Measurements from ENCODE around the gene NEMP1.
"Not testable (repeated sequence)": the region's sequence is repeated elsewhere in the genome, so short reads cannot be mapped to it uniquely, and the experiment has no call there.

NEMP1 gene

DNA sequence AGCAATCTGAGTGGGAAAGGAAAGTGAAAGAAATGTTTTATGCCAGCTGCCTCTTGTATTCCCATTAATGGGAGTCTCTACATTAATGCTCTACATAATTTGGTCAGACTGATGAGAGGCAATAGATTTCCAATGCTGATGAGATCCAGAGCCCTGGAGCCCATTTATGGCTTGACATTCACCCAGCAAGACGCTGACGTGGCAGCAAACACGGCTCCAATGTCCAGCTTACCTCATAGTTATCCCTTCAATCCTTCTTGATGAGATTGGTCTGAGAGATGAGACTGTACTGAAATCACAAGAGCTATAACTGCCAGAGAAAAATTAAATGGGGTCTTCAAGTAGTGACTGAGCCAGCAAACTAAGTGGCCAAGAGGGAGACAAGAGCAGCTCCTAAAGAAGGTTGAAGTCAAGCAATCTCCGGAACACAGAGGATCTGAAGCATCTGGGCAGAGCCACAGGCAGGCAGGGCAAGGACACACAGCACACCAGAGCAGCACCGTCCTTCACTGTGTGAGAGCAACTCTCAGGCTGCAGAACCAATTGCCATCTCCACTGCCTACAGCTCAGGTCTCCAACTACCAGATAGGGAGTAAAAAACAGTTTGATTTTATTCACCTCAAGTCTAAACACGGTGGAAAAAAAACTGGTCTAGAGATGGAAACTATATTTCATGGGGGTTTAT lies 21.4 kb downstream of the NEMP1 start:
- DNase-seq (ENCODE audit: low read depth in 2 of 2), result no peak

DNA sequence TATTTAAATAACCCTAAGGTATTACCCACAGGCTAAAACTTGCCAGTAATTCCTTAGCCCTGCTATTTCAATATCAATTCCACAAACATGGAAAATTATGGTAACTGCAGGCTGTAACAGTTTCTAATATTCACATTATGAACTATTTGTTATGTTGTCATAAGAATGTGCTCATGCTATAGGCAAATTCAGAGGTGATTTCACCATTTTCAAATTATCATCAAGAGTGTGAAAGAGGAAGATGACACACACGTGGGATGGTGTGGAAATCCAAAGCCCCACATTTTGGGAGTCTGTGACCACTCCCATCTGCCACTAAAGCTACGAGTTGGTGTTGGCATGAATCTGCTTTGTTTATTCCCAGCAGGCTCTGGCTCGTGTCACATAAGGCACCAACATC lies 22.8 kb downstream of the NEMP1 start:
- no peak for DNase-seq (ENCODE audit: low read depth in 2 of 2)

DNA sequence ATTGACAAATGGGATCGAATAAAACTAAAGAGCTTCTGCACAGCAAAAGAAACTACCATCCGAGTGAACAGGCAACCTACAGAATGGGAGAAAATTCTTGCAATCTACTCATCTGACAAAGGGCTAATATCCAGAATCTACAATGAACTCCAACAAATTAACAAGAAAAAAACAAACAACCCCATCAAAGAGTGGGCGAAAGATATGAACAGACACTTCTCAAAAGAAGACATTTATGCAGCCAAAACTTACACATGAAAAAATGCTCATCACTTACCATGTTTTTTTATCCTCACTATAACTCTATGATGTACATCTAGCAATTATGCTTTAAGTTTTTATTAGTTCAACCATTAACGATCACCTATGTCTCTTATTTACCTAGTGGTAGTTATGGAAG lies 24.7 kb downstream of the NEMP1 start:
- DNase-seq (ENCODE audit: low read depth in 2 of 2), result not testable (repeated sequence)

DNA sequence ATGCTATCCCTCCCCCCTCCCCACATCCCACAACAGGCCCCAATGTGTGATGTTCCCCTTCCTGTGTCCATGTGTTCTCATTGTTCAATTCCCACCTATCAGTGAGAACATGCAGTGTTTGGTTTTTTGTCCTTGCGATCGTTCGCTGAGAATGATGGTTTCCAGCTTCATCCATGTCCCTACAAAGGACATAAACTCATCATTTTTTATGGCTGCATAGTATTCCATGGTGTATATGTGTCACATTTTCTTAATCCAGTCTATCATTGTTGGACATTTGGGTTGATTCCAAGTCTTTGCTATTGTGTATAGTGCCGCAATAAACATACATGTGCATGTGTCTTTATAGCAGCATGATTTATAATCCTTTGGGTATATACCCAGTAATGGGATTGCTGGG lies 25.4 kb downstream of the NEMP1 start:
- not testable (repeated sequence) for DNase-seq (ENCODE audit: low read depth in 2 of 2)

DNA sequence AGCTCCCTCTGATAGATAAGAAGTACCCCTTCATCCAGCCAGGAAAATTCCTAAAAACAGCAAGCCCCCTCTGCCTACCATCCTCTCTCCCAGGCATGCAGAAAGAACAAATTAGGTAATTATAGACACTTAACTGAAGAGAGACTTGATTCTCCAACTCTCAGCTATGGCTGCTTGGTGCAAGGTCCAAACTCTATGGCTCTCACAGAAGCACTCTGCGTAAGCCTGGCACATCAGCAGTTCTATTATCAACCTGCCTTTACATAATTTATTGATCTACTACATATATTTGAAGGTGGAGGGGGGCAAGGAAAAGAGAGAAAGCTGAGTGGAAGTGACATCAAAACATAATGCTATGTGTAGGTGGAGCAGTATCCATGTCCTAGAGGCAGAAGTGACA lies 27.6 kb downstream of the NEMP1 start:
- DNase-seq (ENCODE audit: low read depth in 2 of 2), result no peak

DNA sequence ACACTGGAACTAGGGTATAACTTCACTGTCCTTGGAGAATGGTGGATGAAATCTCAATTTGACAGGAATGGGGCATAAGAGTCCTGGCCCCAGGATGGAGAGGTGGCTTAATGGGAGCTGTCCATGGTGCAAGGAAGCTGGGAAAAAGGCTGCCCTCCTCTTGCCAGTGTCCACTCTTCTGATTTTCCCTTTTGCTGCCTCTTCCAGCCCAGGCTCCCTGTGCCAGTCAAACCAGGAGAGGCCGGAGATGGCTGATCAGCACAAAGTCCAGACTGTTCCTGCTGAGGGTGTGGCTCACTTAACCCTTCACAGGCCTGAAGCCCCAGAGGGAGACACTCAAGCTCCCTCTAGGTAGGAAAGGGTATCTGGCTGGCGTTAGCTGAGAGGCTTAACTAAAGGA lies 28.7 kb downstream of the NEMP1 start, which contains the start of gene MYO1A:
Gene MYO1A, minus strand, starts transcription at position 240 of the 400 bp plus-strand sequence. CDS start 1,806 bp downstream, outside the sequence.
- no peak for DNase-seq (ENCODE audit: low read depth in 2 of 2)

DNA sequence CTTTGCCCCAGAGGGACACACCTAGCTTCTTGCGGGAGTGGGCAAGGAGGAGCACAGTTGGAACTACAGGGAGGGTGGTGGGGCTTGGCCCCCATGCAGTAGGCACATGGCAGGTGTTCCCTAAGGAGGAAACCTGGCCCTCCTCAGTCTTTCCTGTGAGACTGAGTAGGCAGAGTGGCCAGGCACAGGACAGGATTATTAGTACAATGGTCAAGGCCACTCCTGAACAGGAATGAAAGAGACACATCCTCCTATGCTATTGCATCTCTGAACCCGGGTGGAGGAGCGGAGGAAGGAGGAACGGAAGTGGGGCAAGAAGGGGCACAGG lies 29.5 kb downstream of the NEMP1 start:
- DNase-seq (ENCODE audit: low read depth in 2 of 2), result no peak

DNA sequence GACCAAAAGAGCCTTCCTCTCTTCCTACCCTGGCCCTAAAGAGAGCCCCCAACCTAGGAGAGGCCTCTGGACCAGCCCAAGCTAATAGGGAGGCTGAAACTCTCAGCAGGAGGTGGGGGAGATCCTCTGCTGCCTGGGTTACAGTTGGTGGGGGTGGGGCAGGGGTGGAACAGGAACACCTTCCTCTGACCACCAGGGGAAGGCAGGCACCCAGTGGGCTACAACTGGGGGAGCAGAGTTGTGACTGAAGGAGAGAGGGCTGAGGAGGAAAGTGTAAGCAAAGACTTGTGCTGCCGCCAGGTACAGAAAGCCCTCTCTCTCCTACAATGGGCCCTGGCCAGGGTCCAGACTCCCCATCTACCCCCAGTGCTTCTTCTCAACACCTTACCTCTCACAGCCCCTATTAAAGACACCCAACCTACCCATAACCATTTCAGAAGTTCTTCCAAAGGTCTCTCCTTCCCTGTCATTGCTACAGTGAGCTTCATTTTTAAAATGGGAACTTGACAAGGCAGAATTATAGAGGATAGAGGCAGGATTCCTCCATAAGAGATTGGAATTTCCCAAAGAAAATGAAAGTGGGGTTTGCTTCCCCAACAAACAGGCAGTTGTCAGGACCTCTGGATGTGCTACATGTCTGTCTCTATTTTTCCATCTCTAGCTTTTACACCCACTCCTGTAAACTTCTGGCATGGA lies 30.0 kb downstream of the NEMP1 start:
- no peak for DNase-seq (ENCODE audit: low read depth in 2 of 2)

DNA sequence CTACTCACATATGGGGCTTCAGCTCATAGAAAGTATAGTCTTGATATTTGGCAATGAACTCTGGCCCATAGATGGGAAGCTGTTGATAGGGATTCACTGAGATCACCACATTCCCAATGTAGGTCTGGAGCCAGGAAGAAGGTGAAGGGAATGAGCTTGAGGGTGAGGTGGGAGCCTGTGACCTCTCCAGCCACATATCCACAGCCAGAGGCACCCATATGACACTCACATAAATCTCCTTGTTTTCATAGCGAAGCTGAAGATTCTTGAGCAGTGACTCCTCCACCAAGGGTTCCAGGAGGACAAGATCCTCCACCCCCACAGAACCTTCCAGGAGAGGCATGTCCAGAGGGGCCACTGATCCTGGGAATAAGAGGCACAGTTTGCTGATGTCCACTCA lies 30.6 kb downstream of the NEMP1 start:
- DNase-seq (ENCODE audit: low read depth in 2 of 2), result no peak

DNA sequence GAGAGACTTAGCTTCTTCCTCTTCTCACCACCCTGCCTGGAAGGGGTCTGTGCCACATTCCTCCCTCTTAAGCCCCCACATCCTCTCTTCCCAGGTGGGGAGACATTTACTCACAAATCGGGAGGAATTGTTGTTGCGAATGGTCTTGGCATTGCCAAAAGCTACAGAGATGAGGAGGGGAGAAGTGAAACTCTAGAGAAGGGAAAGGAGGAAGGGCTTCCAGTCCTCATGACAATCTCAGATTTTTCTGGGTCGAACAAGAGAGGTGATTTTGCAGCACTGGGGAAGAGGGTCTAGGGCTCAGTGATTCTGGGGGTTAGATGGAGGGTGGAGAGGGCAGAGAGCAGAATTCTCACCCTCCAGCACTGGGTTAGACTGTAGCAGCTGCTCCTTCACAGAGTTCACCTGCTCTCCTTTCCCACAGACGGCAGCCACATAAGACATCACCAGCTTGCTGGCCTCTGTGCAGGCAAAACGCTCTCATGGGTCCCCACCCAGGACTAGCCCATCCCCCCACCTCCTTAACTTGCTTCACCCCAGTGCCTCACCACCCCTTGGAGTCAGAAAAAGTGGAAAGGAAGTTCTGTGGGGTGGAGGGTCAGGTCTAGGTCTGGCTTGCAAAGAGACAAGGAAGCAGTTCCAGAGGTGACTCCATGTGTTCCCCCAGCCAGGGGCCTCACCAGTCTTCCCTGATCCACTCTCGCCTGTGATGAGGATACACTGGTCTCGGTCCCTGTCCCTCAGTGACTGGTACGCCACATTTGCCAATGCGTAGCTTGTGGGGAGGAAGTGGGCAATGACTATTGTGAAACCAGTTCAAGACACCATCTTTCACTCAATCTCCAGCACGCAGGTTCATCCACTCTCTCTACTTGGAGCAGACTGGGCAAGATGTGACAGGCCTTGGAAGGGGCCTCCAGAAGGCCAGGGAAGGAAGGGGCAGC lies 31.4 kb downstream of the NEMP1 start:
- DNase-seq (ENCODE audit: low read depth in 2 of 2), result no peak

DNA sequence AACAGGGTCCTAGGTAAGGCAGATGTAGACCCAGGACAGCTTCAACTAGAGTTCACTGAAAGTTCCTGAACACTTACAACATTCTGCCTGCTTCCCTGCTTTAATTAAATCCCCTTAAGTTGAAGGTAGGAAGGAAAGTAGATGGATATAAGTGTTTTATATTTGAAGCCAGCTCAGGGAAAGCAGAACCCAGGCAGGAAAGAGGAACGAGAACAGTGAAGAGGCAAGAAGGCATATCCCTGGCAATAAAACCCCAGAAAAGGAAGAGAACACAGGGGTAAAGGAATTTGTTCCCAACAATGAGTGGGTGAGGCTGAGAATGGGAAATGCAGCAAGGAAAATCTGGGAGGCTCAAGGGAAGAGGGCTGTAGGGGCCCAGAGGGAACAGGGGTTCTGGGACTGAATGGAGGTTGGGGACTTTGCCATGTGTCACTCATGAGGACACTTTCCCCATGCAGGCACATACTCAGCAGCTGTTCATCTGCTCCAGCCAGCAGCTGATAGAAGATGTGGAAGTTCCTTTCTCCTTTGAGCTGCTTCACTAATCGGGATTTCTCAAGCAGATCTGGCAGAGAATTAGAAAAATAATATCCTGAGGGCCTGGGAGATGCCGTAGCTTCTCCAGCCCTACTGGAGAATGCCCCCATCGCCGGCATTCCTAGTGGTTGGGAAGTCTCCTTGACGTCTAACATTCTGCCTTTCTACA lies 32.4 kb downstream of the NEMP1 start:
- DNase-seq (ENCODE audit: low read depth in 2 of 2), result no peak

DNA sequence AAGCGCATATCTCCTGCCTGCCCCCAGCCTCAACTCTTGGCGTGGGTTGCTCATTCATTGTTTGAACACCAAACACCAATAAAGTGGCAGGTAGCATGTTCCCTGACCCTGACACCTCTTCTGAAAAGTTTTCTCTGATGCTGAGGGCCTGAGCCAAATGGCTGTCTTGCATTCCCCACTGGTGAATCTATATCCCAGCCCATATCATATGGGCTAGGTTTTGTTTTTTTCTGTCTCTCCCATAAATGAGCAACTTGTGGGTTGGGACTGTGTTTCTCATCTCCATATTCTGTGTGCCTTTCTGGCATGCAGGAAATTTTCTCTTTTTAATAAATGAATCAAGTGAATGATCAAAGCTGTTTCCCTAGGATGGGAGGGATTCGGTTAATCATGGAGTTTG lies 33.7 kb downstream of the NEMP1 start:
- no peak for DNase-seq (ENCODE audit: low read depth in 2 of 2)

DNA sequence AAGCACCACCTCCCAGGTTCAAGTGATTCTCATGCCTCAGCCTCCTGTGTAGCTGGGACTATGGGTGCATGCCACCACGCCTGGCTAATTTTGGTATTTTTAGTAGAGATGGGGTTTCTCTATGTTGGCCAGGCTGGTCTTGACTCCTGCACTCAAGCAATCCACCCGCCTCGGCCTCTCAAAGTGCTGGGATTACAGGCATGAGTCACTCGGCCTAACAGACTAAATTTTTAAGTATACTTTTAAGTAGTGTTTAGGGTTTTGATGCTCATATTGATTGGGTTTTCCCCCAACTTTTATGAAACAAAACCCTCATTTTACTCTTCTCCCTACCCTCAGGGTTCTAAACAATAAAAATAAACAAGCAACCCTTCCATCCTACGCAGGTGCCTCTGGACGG lies 34.1 kb downstream of the NEMP1 start:
- no peak for DNase-seq (ENCODE audit: low read depth in 2 of 2)

DNA sequence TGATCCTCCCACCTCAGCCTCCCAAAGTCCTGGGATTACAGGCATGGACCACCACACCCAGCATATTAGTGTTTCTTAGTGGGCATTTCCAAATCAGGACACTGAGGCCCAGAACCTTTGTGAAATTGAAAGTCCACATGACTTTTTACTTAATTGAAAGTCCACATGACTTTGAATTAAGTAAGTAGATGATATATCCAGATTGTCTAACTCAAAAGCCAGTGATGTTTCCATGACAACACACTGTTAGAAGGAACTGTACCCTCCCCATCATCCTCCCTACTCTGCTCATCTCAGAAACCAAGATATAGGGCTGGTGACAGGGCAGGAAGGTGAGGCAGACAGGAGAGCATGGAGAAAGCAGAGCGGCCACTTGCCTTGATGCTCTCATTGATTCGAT lies 35.9 kb downstream of the NEMP1 start:
- DNase-seq (ENCODE audit: low read depth in 2 of 2), result no peak

DNA sequence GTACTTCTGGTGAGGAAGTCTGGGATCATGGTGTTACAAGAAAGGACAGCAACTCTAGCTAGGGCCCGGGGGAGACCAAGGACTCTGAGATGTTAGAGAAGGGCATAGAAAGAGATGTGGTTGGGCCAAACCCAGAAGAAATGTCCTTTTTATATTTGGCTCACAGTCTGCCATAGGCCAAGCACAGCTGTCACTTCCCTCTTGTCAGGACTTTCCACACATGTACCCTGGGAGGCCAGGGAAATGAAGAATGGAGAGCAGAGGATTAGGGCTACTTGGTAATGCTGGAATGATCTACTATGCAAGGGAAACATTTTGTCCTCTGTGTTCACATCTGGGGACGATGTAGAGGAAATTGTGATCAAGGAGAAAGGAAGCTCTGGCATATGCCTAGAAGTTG lies 37.8 kb downstream of the NEMP1 start:
- no peak for DNase-seq (ENCODE audit: low read depth in 2 of 2)

DNA sequence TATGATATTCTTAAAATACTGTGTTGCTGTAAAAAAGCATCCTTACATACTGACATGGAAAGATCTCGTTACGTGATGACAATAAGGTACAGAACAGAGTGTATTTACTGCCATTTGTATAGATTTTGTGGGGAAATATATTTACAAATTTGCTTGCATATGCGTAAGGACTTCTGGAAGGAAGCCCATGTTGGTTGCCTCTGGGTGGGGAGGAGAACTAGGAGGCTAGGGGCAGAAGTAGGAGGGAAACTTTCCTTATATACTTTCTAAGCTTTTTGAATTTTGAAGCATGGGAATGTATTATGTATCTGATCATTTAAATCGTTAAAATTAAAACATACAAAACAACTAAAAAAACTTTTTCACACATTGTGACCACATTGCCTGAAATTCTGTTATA lies 38.4 kb downstream of the NEMP1 start:
- no peak for DNase-seq (ENCODE audit: low read depth in 2 of 2)

DNA sequence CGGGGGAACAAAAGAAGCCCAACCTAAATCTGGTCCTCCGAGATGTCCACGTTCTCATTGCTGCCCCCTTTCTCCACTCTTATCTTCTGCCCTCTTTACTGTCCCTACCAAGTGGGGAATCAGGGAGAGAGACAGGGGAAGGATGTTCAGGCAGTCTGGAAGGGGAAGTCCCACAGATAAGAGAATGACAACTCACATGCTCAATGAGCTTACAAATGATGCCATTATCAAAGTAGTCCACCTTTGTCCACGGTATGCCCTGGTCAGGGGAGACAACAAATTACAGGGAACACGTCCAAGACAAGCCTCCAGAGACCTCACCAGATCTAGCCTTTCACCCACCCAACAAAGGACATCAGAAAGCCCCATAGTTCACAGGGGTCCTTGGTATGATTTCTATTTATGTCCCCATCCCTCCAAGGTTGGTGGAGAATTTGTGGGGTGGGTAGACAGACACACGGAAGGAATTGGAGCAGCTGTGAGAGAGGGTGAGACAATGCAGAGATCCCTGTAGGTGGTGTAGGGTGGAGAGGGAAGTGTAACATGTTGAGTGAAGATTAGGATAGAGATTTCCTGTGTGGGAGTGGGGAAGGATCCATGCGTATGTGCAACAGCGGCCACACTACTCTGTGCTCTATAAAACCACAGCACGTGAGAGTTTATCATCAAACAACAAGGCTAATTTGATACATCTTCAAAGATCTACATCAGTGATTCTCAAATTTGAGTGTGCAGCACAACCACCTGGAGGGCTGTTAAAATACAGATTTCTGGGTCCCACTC lies 39.4 kb downstream of the NEMP1 start:
- DNase-seq (ENCODE audit: low read depth in 2 of 2), result no peak

DNA sequence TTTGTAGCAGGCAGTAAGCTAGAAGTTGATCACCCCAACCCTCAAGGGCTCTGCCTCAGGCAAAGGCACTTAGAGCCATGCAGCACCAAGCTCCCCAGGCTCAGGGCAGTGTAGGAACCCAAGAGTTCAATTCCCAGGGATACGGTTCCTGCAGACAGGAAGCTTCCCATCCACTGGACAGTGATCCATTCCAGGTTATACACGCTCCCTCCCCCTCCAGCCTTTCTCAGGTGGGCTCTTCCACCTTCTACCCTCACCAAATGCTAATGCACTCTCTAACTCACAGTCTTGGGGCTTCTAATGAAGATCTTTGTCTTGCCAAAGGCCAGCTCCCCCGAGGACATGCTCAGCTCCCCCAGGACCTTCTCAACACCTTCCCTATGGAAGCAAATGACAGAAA lies 41.3 kb downstream of the NEMP1 start:
- no peak for DNase-seq (ENCODE audit: low read depth in 2 of 2)

DNA sequence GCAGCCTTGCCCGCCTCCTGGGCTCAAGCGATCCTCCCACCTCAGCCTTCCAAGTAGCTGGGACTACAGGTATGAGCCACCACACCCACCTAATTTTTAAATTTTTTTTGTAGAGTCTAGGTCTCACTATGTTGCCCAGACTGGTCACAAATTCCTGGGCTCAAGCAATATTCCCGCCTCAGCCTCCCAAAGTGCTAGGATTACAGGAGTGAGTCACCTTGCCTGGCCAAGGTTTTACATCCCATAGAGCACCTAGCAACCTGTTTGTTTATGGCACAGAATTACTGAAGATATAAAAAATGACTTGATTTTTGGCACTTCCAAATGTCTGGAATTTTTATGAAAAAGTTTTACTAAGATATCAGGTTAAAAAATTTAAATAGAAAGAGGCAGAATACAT lies 45.2 kb downstream of the NEMP1 start:
- DNase-seq (ENCODE audit: low read depth in 2 of 2), result no peak

DNA sequence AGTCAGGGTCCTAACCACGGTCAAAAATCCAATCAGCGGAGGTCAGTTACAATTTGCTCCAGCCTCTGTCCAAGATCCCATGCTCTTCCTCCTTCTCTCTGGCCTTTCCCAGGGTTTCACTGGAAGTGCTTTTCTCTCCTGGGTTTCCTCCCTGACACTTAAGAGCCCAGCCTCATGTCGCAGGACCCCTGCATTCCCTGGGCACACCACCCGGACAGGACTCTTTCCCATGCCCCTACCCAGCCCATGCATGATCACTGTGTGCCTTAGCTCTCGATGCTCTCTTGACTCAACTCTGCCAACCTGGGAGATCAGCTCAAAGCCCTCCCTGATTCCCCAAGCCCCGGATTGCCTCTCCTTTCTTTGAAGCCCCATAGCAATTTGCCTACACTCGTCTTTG lies 46.8 kb downstream of the NEMP1 start:
- no peak for DNase-seq (ENCODE audit: low read depth in 2 of 2)

DNA sequence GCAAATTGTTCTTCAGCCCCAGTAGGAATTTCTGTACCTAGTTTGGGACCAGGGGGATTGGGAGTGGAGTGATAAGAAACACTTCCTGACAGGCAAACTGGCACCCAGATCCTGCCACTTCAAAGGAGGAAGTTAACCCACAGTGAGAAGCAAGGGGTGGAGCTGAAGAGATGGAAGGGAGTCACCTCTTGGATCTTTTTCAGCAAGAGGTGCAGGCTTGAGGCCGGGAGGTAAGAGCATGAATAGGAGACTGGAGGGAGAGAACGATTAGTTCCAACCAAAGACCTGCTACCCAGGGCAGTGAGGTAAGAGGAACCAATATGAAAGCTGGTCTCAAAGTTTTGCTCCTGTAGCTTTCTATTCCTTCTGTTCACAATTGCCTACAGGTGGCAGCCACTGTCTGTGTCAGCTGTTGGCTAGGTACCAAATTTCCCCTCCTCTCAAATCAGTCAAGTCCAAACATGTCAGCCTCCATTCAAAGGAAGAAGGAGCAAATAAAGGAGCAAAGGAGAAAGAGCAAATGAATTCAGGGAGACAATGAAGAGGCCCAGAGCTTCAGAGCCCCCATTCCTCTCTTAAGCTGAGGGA lies 47.4 kb downstream of the NEMP1 start:
- no peak for DNase-seq (ENCODE audit: low read depth in 2 of 2)

Data from stimulated activated CD8-positive, alpha-beta memory T cell treated with anti-CD3 and anti-CD28 coated beads, Interleukin-7, amount 100 ng/mL, for 1 hour (primary cell).